Osteoblast (primary cell): ENCODE data around the gene PRR16. TPM values are rescaled to one million over a fixed set of nuclear protein-coding genes. Genes with fewer than 3 reads are reported as not detected.

Source experiments
- DNase-seq: peaks from one replicate; pipeline ENCODE4 v3.0.0; 2011; ENCODE audit warnings: low spot score, mixed read lengths; ENCODE audit not compliant: insufficient read length; ENCODE audit errors: missing footprints
- H2AFZ ChIP-seq: 2 replicates; pipeline ENCODE4 v1.6.0; 2011; ENCODE audit warnings: mild to moderate bottlenecking, low read length
- H3K27ac ChIP-seq: 2 replicates; pipeline ENCODE4 v1.5.1; 2011; ENCODE audit warnings: mild to moderate bottlenecking, low read depth, low read length, moderate library complexity
- H3K27me3 ChIP-seq: 2 replicates; pipeline ENCODE4 v1.6.0; 2012; ENCODE audit warnings: mild to moderate bottlenecking, control low read depth, inconsistent platforms, low read length, moderate library complexity; ENCODE audit not compliant: insufficient read depth
- H3K36me3 ChIP-seq: 2 replicates; pipeline ENCODE4 v1.5.1; 2011; ENCODE audit warnings: mild to moderate bottlenecking, low read length, control low read depth, moderate library complexity; ENCODE audit not compliant: insufficient read depth
- H3K4me1 ChIP-seq: 2 replicates; pipeline ENCODE4 v1.5.1; 2011; ENCODE audit warnings: mild to moderate bottlenecking, low read length, control low read depth, moderate library complexity; ENCODE audit not compliant: insufficient read depth
- H3K4me2 ChIP-seq: 2 replicates; pipeline ENCODE4 v1.6.0; 2011; ENCODE audit warnings: mild to moderate bottlenecking, low read length; ENCODE audit not compliant: insufficient read depth
- H3K4me3 ChIP-seq: fragments of 200-600 bp; sonication (generic); 3 replicates; pipeline ENCODE4 v1.5.1; 2012; ENCODE audit warnings: mild to moderate bottlenecking, low read length, inconsistent platforms; ENCODE audit not compliant: insufficient read depth
- H3K79me2 ChIP-seq: 2 replicates; pipeline ENCODE4 v1.6.0; 2012; ENCODE audit warnings: mild to moderate bottlenecking, low read length, control low read depth, inconsistent platforms; ENCODE audit not compliant: insufficient read depth
- H3K9me3 ChIP-seq: 2 replicates; pipeline ENCODE4 v1.5.1; 2011; ENCODE audit warnings: low read depth, low read length, control low read depth
- H4K20me1 ChIP-seq: 2 replicates; pipeline ENCODE4 v1.6.0; 2012; ENCODE audit warnings: mild to moderate bottlenecking, low read length, control low read depth; ENCODE audit not compliant: insufficient read depth
- total RNA-seq: library from RNA; depleted of rRNA; stranded (reverse); fragments of >200 nt; gene quantifications from 2 replicates; pipeline ENCODE4 v1.2.3, GENCODE V29; 2012
- TF ChIP-seq, protein P1 (sequence below): IDR thresholded peaks from 2 replicates; pipeline ENCODE4 v1.5.1; 2011; ENCODE audit warnings: mild to moderate bottlenecking, low read depth, low read length, moderate library complexity; ENCODE audit errors: extremely low read depth

Gene PRR16
- total RNA-seq, 1 donor, result 30.4 TPM

- DNase-seq, result no peak
- Histone ChIP-seq H3K27ac (no peak overlapping the region), H4K20me1 (no peaks in the 10 kb centered on the region), H3K36me3 (peaks cover 3% of the 10 kb centered on the region), H3K4me2 (no peak overlapping the region), H3K79me2 (peaks cover 72% of the 10 kb centered on the region), H3K27me3 (no peaks in the 10 kb centered on the region), H2AFZ (no peak overlapping the region), H3K9me3 (peaks cover 2% of the 10 kb centered on the region), H3K4me3 (no peak overlapping the region), H3K4me1 (peaks cover 50% of the 10 kb centered on the region)
- TF ChIP-seq, protein P1, sequence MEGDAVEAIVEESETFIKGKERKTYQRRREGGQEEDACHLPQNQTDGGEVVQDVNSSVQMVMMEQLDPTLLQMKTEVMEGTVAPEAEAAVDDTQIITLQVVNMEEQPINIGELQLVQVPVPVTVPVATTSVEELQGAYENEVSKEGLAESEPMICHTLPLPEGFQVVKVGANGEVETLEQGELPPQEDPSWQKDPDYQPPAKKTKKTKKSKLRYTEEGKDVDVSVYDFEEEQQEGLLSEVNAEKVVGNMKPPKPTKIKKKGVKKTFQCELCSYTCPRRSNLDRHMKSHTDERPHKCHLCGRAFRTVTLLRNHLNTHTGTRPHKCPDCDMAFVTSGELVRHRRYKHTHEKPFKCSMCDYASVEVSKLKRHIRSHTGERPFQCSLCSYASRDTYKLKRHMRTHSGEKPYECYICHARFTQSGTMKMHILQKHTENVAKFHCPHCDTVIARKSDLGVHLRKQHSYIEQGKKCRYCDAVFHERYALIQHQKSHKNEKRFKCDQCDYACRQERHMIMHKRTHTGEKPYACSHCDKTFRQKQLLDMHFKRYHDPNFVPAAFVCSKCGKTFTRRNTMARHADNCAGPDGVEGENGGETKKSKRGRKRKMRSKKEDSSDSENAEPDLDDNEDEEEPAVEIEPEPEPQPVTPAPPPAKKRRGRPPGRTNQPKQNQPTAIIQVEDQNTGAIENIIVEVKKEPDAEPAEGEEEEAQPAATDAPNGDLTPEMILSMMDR, result no peak
These were observed 136.5 kb downstream of the PRR16 start for GRCh38 chr5:120600639-120601038.

DNA sequence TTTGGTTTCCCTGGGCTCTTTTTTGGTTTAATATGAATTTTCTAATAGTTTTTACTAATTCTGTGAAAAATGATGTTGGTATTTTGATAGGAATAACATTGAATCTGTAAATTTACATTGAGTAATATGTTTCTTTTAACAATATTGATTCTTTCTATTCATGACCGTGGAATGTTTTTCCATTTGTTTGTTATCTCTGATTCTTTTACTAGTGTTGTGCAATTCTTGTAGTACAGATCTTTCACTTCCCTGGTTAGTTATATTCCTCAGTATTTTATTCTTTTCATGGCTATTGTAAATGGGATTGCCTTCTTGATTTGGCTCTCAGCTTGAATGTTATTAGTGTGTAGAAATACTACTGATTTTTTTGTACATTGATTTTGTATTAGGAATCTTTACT lies 137.9 kb downstream of the PRR16 start:
- H3K36me3 ChIP-seq, result peaks cover 3% of the 10 kb centered on the region
- no peak for DNase-seq
- H3K4me1 ChIP-seq, result peaks cover 64% of the 10 kb centered on the region
- no peaks in the 10 kb centered on the region for H3K27me3 ChIP-seq
- H3K4me2 ChIP-seq, result no peak overlapping the region
- peaks cover 81% of the 10 kb centered on the region for H3K79me2 ChIP-seq
- TF ChIP-seq, protein P1, result no peak
- no peak overlapping the region for H3K4me3 ChIP-seq
- H3K27ac ChIP-seq, result peak overlapping the region; percentile 91
- H4K20me1 ChIP-seq, result no peaks in the 10 kb centered on the region
- H2AFZ ChIP-seq, result no peak overlapping the region
- H3K9me3 ChIP-seq, result peaks cover 2% of the 10 kb centered on the region

- no peak overlapping the region for H3K4me3 ChIP-seq
- H3K4me2 ChIP-seq, result peak overlapping the region; percentile 46
- peaks cover 81% of the 10 kb centered on the region for H3K79me2 ChIP-seq
These were observed 140.8 kb downstream of the PRR16 start for GRCh38 chr5:120604884-120605283.

DNA sequence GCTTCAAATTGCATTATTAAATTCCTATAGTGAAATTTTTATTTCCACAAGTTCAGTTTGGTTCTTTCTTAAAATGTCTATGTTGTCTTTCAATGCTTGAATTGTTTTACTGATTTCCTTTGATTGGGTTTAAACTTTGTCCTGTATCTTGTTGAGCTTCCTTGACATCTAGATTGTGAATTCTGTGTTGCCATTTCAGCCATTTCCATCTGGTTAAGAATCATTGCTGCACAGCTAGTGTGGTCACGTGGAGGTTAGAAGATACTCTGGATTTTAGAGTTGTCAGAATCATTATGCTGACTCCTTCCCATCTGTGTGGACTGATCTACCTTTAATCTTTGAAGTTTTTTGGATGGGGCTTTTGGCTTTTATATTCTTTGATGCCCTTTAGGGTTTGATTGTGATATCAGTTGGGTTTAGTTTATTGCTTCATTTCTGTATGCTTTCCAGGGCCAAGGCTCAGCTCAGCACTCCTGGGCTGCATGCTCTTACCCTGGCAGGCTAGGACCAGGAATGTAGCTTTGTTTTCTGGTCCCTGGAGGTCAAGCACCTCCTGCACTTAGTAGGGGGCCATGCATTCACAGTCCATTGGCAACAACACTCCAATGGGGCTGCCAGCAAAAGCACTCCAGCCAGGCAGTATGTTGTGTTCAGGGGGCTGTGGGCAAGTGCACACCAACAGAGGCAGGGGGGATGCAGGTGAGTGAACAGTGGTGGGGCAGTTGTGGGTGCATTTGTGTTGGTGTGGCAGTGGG lies 141.4 kb downstream of the PRR16 start:
- Histone ChIP-seq H4K20me1 (no peaks in the 10 kb centered on the region), H3K4me1 (peaks cover 81% of the 10 kb centered on the region), H3K4me2 (peak overlapping the region; percentile 46), H3K27ac (peak overlapping the region; percentile 91), H3K4me3 (peak overlapping the region; percentile 8), H3K9me3 (peaks cover 2% of the 10 kb centered on the region), H2AFZ (no peak overlapping the region), H3K36me3 (peaks cover 3% of the 10 kb centered on the region), H3K27me3 (no peaks in the 10 kb centered on the region), H3K79me2 (peaks cover 79% of the 10 kb centered on the region)
- TF ChIP-seq, protein P1, result no peak
- DNase-seq, result no peak

More at GRCh38 chr5:120604884-120605283, 140.8 kb downstream of the PRR16 start:
- Histone ChIP-seq H3K27me3 (no peaks in the 10 kb centered on the region), H3K36me3 (peaks cover 3% of the 10 kb centered on the region), H4K20me1 (no peaks in the 10 kb centered on the region), H3K4me1 (peaks cover 81% of the 10 kb centered on the region), H3K27ac (peak overlapping the region; percentile 91), H2AFZ (no peak overlapping the region), H3K9me3 (peaks cover 2% of the 10 kb centered on the region)
- TF ChIP-seq, protein P1, result no peak
- no peak for DNase-seq
